Measurements from ENCODE around the gene RREB1. TPM values are rescaled to one million over a fixed set of nuclear protein-coding genes. Genes with fewer than 3 reads are reported as not detected.

The RREB1 gene
- total RNA-seq, 1 donor from 2014 or later = 41.8 TPM

GRCh38 chr6:7189101-7189758, 81.5 kb downstream of the RREB1 start:
- Histone ChIP-seq H3K9ac (ENCODE audit: low read length) (no peak overlapping the region), H3K9me3 (ENCODE audit: insufficient read depth, low read depth, low read length) (no peaks in the 10 kb centered on the region), H3K79me2 (ENCODE audit: insufficient read depth, low read length) (peaks cover 10% of the 10 kb centered on the region), H3K27me3 (ENCODE audit: insufficient read depth, low read length) (no peaks in the 10 kb centered on the region), H3K4me3 (ENCODE audit: insufficient read depth, low read depth, low read length) (no peak overlapping the region), H4K20me1 (ENCODE audit: insufficient read depth, low read length) (peaks cover 21% of the 10 kb centered on the region), H3K27ac (ENCODE audit: low read depth, low read length) (no peak overlapping the region), H3K4me1 (ENCODE audit: insufficient read depth, low read length) (no peaks in the 10 kb centered on the region), H3K4me2 (ENCODE audit: low read length) (no peak overlapping the region), H2AFZ (ENCODE audit: low read depth, low read length) (no peak overlapping the region), H3K36me3 (ENCODE audit: insufficient read depth, low read length) (peaks cover 21% of the 10 kb centered on the region)
- H3K4me1 Mint-ChIP-seq (ENCODE audit: low read depth, unreplicated experiment) = peaks cover 2% of the 10 kb centered on the region
- H3K9me3 Mint-ChIP-seq (ENCODE audit: unreplicated experiment) = no peaks in the 10 kb centered on the region
- no peak for TF ChIP-seq CTCF (IDR thresholded peaks at IDR 0.05; ENCODE audit: insufficient read depth, low read depth, low read length)
- TF ChIP-seq EZH2 (IDR thresholded peaks at IDR 0.05; ENCODE audit: insufficient read depth, low read length) = no peak
- no peak overlapping the region for H3K4me3 Mint-ChIP-seq (ENCODE audit: unreplicated experiment)
- peaks cover 15% of the 10 kb centered on the region for H3K36me3 Mint-ChIP-seq (ENCODE audit: low read depth, unreplicated experiment)
- peak overlapping the region; percentile 1 for H3K27ac Mint-ChIP-seq (ENCODE audit: unreplicated experiment)
- FAIRE-seq (no peak), DNase-seq (ENCODE audit: low read depth) (no peak)
- H3K27me3 Mint-ChIP-seq (ENCODE audit: low read depth, unreplicated experiment) = no peaks in the 10 kb centered on the region

GRCh38 chr6:7190791-7191190, 83.0 kb downstream of the RREB1 start:
- no peaks in the 10 kb centered on the region for H3K9me3 Mint-ChIP-seq (ENCODE audit: unreplicated experiment)

More at GRCh38 chr6:7190791-7191190, 83.0 kb downstream of the RREB1 start:
- no peak for DNase-seq (ENCODE audit: low read depth)
- H3K4me3 Mint-ChIP-seq (ENCODE audit: unreplicated experiment) = no peak overlapping the region
- H3K4me1 Mint-ChIP-seq (ENCODE audit: low read depth, unreplicated experiment) = peaks cover 3% of the 10 kb centered on the region
- Histone ChIP-seq H3K9ac (ENCODE audit: low read length) (no peak overlapping the region), H2AFZ (ENCODE audit: low read depth, low read length) (no peak overlapping the region), H3K36me3 (ENCODE audit: insufficient read depth, low read length) (peaks cover 21% of the 10 kb centered on the region), H3K9me3 (ENCODE audit: insufficient read depth, low read depth, low read length) (no peaks in the 10 kb centered on the region), H3K27me3 (ENCODE audit: insufficient read depth, low read length) (no peaks in the 10 kb centered on the region), H3K4me3 (ENCODE audit: insufficient read depth, low read depth, low read length) (no peak overlapping the region), H3K79me2 (ENCODE audit: insufficient read depth, low read length) (peaks cover 16% of the 10 kb centered on the region), H3K4me1 (ENCODE audit: insufficient read depth, low read length) (no peaks in the 10 kb centered on the region), H4K20me1 (ENCODE audit: insufficient read depth, low read length) (peaks cover 25% of the 10 kb centered on the region), H3K4me2 (ENCODE audit: low read length) (no peak overlapping the region), H3K27ac (ENCODE audit: low read depth, low read length) (no peak overlapping the region)
- FAIRE-seq = no peak
- no peaks in the 10 kb centered on the region for H3K27me3 Mint-ChIP-seq (ENCODE audit: low read depth, unreplicated experiment)
- H3K36me3 Mint-ChIP-seq (ENCODE audit: low read depth, unreplicated experiment) = peaks cover 10% of the 10 kb centered on the region
- H3K27ac Mint-ChIP-seq (ENCODE audit: unreplicated experiment) = no peak overlapping the region
- TF ChIP-seq CTCF (IDR thresholded peaks at IDR 0.05; ENCODE audit: insufficient read depth, low read depth, low read length) = no peak
- TF ChIP-seq EZH2 (IDR thresholded peaks at IDR 0.05; ENCODE audit: insufficient read depth, low read length) = no peak
